Measurements from ENCODE around the gene AKAP8. TPM values are rescaled to one million over a fixed set of nuclear protein-coding genes. Genes with fewer than 3 reads are reported as not detected.

The AKAP8 gene
- total and polyA plus RNA-seq, 4 donors = 7.5 to 12.4 (median 9.8) TPM

- WGBS = 69% methylated on average over 3 of the region's 3 CpGs
- no peak overlapping the region for H3K4me3 ChIP-seq (ENCODE audit: low read depth in 1 of 3, low read length in 3 of 3)
- no peak for DNase-seq (ENCODE audit: low spot score)
- no peak overlapping the region for H3K9ac ChIP-seq (ENCODE audit: low read depth in 1 of 2, low read length in 2 of 2)
- peaks cover 13 to 47% (median 28%) of the 10 kb centered on the region in 4 donors for H3K36me3 ChIP-seq (ENCODE audit: control insufficient read depth in 4 of 4, insufficient read depth in 3 of 4, low read depth in 1 of 4, low read length in 3 of 4)
- no peaks in the 10 kb centered on the region for H3K9me3 ChIP-seq (ENCODE audit: control insufficient read depth in 4 of 4, low read length in 3 of 4)
- no peak for TF ChIP-seq FOXA1 (IDR thresholded peaks at IDR 0.05)
- TF ChIP-seq NR2F2 (IDR thresholded peaks at IDR 0.05) = no peak
- TF ChIP-seq MAX (IDR thresholded peaks at IDR 0.05) = no peak
- no peak for TF ChIP-seq HNF4G (IDR thresholded peaks at IDR 0.05)
- no peak for TF ChIP-seq REST (IDR thresholded peaks at IDR 0.05)
- no peak for TF ChIP-seq HNF4A (conservative IDR thresholded peaks at IDR 0.05)
- TF ChIP-seq EGR1 (IDR thresholded peaks at IDR 0.05; ENCODE audit: low read depth in 2 of 2) = no peak
- no peak for TF ChIP-seq SP1 (IDR thresholded peaks at IDR 0.05)
- TF ChIP-seq ATF3 (IDR thresholded peaks at IDR 0.05) = no peak
- TF ChIP-seq TAF1 (conservative IDR thresholded peaks at IDR 0.05) = no peak
- no peak for TF ChIP-seq FOXA2 (IDR thresholded peaks at IDR 0.05)
- TF ChIP-seq GABPA (IDR thresholded peaks at IDR 0.05 in 1 of 2, conservative IDR thresholded peaks at IDR 0.05 in 1 of 2) = no peak
- TF ChIP-seq JUND (IDR thresholded peaks at IDR 0.05) = no peak
- no peak for TF ChIP-seq RAD21 (IDR thresholded peaks at IDR 0.05)
- no peaks in the 10 kb centered on the region for H3K27me3 ChIP-seq (ENCODE audit: control insufficient read depth in 4 of 4, insufficient read depth in 4 of 4, low read length in 3 of 4)
- H3K27ac ChIP-seq (ENCODE audit: low read depth in 1 of 2, low read length in 2 of 2) = no peak overlapping the region
- H3K4me1 ChIP-seq (ENCODE audit: control insufficient read depth in 4 of 4, insufficient read depth in 4 of 4, low read length in 3 of 4) = peaks cover 2 to 11% (median 5%) of the 10 kb centered on the region in 4 donors
Observed at GRCh38 chr19:15404780-15405211, 25.2 kb upstream of the AKAP8 start.

GRCh38 chr19:15404097-15404779 is 24.7 kb upstream of the AKAP8 start:
- Histone ChIP-seq H3K4me1 (ENCODE audit: control insufficient read depth in 4 of 4, insufficient read depth in 4 of 4, low read length in 3 of 4) (peaks cover 2 to 11% (median 5%) of the 10 kb centered on the region in 4 donors), H3K9me3 (ENCODE audit: control insufficient read depth in 4 of 4, low read length in 3 of 4) (no peaks in the 10 kb centered on the region), H3K36me3 (ENCODE audit: control insufficient read depth in 4 of 4, insufficient read depth in 3 of 4, low read depth in 1 of 4, low read length in 3 of 4) (peaks cover 16 to 48% (median 31%) of the 10 kb centered on the region in 4 donors), H3K27me3 (ENCODE audit: control insufficient read depth in 4 of 4, insufficient read depth in 4 of 4, low read length in 3 of 4) (no peaks in the 10 kb centered on the region), H3K9ac (ENCODE audit: low read depth in 1 of 2, low read length in 2 of 2) (no peak overlapping the region), H3K4me3 (ENCODE audit: low read depth in 1 of 3, low read length in 3 of 3) (no peak overlapping the region), H3K27ac (ENCODE audit: low read depth in 1 of 2, low read length in 2 of 2) (no peak overlapping the region)
- 89% methylated on average over 7 of the region's 7 CpGs for WGBS
- no peak for DNase-seq (ENCODE audit: low spot score)
- TF ChIP-seq CTCF (IDR thresholded peaks at IDR 0.05; ENCODE audit: low read depth, low read length, missing input control) (no peak), RAD21 (IDR thresholded peaks at IDR 0.05) (no peak), YY1 (IDR thresholded peaks at IDR 0.05) (no peak), MAX (IDR thresholded peaks at IDR 0.05) (no peak), SP1 (IDR thresholded peaks at IDR 0.05) (peak; percentile 18), ATF3 (IDR thresholded peaks at IDR 0.05) (no peak), NR2F2 (IDR thresholded peaks at IDR 0.05) (peak; percentile 83), RXRA (IDR thresholded peaks at IDR 0.05) (peak in 1 of 2 donors; percentile 15)

Measured in liver (tissue), 9 donors.